ENCODE measurements around the gene FARP2. TPM values are rescaled to one million over a fixed set of nuclear protein-coding genes. Genes with fewer than 3 reads are reported as not detected.

FARP2 gene
- total and polyA plus RNA-seq, 2 of the 13 experiments (the other 11 are each of a cell fraction or from before 2014, with no cell fraction given) = 28.0 to 45.4 TPM

- TF ChIP-seq ZNF468 (CRISPR knock-in tag; IDR thresholded peaks at IDR 0.05) = no peak
- no peak for TF ChIP-seq CHCHD3 (CRISPR knock-in tag; IDR thresholded peaks at IDR 0.05)
- peak; percentile 67; the same call in 1 of the 2 replicates for TF ChIP-seq ZNF782 (CRISPR knock-in tag; IDR thresholded peaks at IDR 0.05; ENCODE audit: borderline replicate concordance)
- no peak for TF ChIP-seq RERE (CRISPR knock-in tag; IDR thresholded peaks at IDR 0.05; ENCODE audit: low read depth)
- TF ChIP-seq ZNF598 (CRISPR knock-in tag; IDR thresholded peaks at IDR 0.05; ENCODE audit: borderline replicate concordance) = peak; percentile 55; the same call in 1 of the 2 replicates
- 0 out of 2 replicates have a peak, but pooled peaks have one; percentile 20 for TF ChIP-seq ZNF644 (CRISPR knock-in tag; IDR thresholded peaks at IDR 0.05; ENCODE audit: low read depth)
- 0 out of 2 replicates have a peak, but pooled peaks have one; percentile 11 for TF ChIP-seq ZMYM3 (CRISPR knock-in tag; IDR thresholded peaks at IDR 0.05)
- TF ChIP-seq FOXK1 (CRISPR knock-in tag; IDR thresholded peaks at IDR 0.05; ENCODE audit: borderline replicate concordance, low read depth) = peak; percentile 32; the same call in 1 of the 2 replicates
- no peak for TF ChIP-seq NR2F6 (IDR thresholded peaks at IDR 0.05)
- no peak for TF ChIP-seq NR2F6 (CRISPR knock-in tag; IDR thresholded peaks at IDR 0.05)
- TF ChIP-seq SNAPC2 (CRISPR knock-in tag; IDR thresholded peaks at IDR 0.05) = no peak
- TF ChIP-seq CSRNP2 (CRISPR knock-in tag; conservative IDR thresholded peaks at IDR 0.05; ENCODE audit: low read depth) = no peak
- no peak for TF ChIP-seq SCMH1 (CRISPR knock-in tag; IDR thresholded peaks at IDR 0.05; ENCODE audit: borderline replicate concordance)
- 0 out of 2 replicates have a peak, but pooled peaks have one; percentile 33 for TF ChIP-seq NFATC3 (CRISPR knock-in tag; IDR thresholded peaks at IDR 0.05)
- peak; percentile 75; the same call in 1 of the 2 replicates for TF ChIP-seq ZNF230 (CRISPR knock-in tag; IDR thresholded peaks at IDR 0.05)
- TF ChIP-seq FOXO1 (CRISPR knock-in tag; IDR thresholded peaks at IDR 0.05) = 0 out of 2 replicates have a peak, but pooled peaks have one; percentile 43
- TF ChIP-seq MYC (CRISPR knock-in tag; IDR thresholded peaks at IDR 0.05; ENCODE audit: borderline replicate concordance) = no peak
- peak; percentile 61 for TF ChIP-seq ZFY (CRISPR knock-in tag; IDR thresholded peaks at IDR 0.05)
- TF ChIP-seq MED8 (CRISPR knock-in tag; IDR thresholded peaks at IDR 0.05; ENCODE audit: insufficient replicate concordance) = no peak
- no peak for TF ChIP-seq ZFP1 (CRISPR knock-in tag; IDR thresholded peaks at IDR 0.05)
- TF ChIP-seq HIVEP1 (CRISPR knock-in tag; IDR thresholded peaks at IDR 0.05) = no peak
- TF ChIP-seq ZNF224 (CRISPR knock-in tag; IDR thresholded peaks at IDR 0.05) = no peak
- TF ChIP-seq ZKSCAN1 (IDR thresholded peaks at IDR 0.05; ENCODE audit: low read length) = peak; percentile 77
- TF ChIP-seq TEAD3 (CRISPR knock-in tag; optimal IDR thresholded peaks at IDR 0.05; ENCODE audit: borderline replicate concordance) = peak; percentile 73
- TF ChIP-seq IRF1 (CRISPR knock-in tag; IDR thresholded peaks at IDR 0.05; ENCODE audit: low read depth) = peak; percentile 64; the same call in 1 of the 2 replicates
Measured at GRCh38 chr2:241359481-241360045, 3.5 kb downstream of the FARP2 start (continued).

All from HepG2 (cell line).